Adrenal gland (tissue), 12 donors: ENCODE measurements around the gene TUFM. TPM values are rescaled to one million over a fixed set of nuclear protein-coding genes. Genes with fewer than 3 reads are reported as not detected.
A peak's percentile ranks its signal among the peaks of the same experiment; 100 is the strongest.

Experiments
- DNase-seq, 7 donors: peaks; one replicate each; pipeline ENCODE4 v3.0.0-alpha.2; 2019 to 2020
- H3K27ac ChIP-seq, 5 donors: fragments of 200-600 bp; sonication (generic) in 4 of 5; 1 replicate in 3 of 5; 2 replicates in 2 of 5; pipeline versions ENCODE4 v1.5.1 to v1.8.0; 2016 to 2020; ENCODE audit warnings: mild to moderate bottlenecking in 1 of 5
- H3K27me3 ChIP-seq: fragments of 200-600 bp; 2 replicates; pipeline ENCODE4 v1.8.0; 2021
- H3K36me3 ChIP-seq, 2 donors: fragments of 200-600 bp; replicated peaks in 1 of 2; 1 replicate in 1 of 2; 2 replicates in 1 of 2; pipeline versions ENCODE4 v1.5.1 to v1.8.0; 2018 to 2022
- H3K4me1 ChIP-seq, 2 donors: fragments of 200-600 bp; replicated peaks in 1 of 2; 1 replicate in 1 of 2; 2 replicates in 1 of 2; pipeline versions ENCODE4 v1.5.1 to v1.8.0; 2018 to 2021
- H3K4me3 ChIP-seq, 4 donors: fragments of 200-600 bp; sonication (generic) in 3 of 4; one replicate each; pipeline ENCODE4 v1.5.1; 2016 to 2018
- H3K9me3 ChIP-seq, 3 donors: fragments of 200-600 bp; sonication (generic) in 1 of 3; replicated peaks in 1 of 3; 1 replicate in 2 of 3; 2 replicates in 1 of 3; pipeline versions ENCODE4 v1.5.1 to v1.8.0; 2016 to 2021
- POLR2A ChIP-seq, 2 donors: fragments of 450-650 bp; IDR thresholded peaks; one replicate each; pipeline ENCODE4 v1.6.1; 2017; ENCODE audit warnings: antibody characterized with exemption in 2 of 2, mild to moderate bottlenecking in 2 of 2, moderate library complexity in 1 of 2
- WGBS, 4 donors: extraction: QIAGEN DNeasy Blood & Tissue Kit in 2 of 4; methylation state at CpG; one replicate each; pipeline versions ENCODE4 v1.1.5 to v1.1.7; 2013 to 2017; 5-methylcytosine and 5-hydroxymethylcytosine counted together
- intact Hi-C, 2 donors: fragments of 100-400 bp; cut with DNase I; formaldehyde crosslinking; loops; one replicate each; pipeline versions ENCODE4 v1.14.1 to v1.15.0; 2022 to 2023
- polyA plus RNA-seq, 3 donors: library from polyadenylated mRNA; stranded (reverse); fragments of 200-250 nt in 2 of 3; fragments of 350-450 nt in 1 of 3; fragmentation: Illumina TruSeq in 1 of 3; extraction: RNeasy Lipid Tissue Mini Kit (QIAGEN cat#74804) in 1 of 3; gene quantifications; one replicate each; pipeline ENCODE4 v1.2.3, GENCODE V29; 2013 to 2014
- total RNA-seq, 9 donors: library from RNA; depleted of rRNA in 4 of 9; stranded (reverse); fragments of >200 nt in 4 of 9; fragments of 120-200 nt in 1 of 9; fragmentation: NEBNext Ultra II Directional in 1 of 9; extraction: Animal tissue kit (Norgen Biotek cat#: 25700) in 1 of 9; gene quantifications; one replicate each; pipeline versions ENCODE4 v1.1.0 to v1.2.4, GENCODE V29; 2013 to 2023
- TF ChIP-seq, protein P1 (sequence below), 6 experiments: fragments of 450-650 bp in 4 of 6; fragments of 200-600 bp in 2 of 6; sonication (generic) in 1 of 6; IDR thresholded peaks; 1 replicate in 5 of 6; 2 replicates in 1 of 6; pipeline versions ENCODE4 v1.5.1 to v1.8.0; 2016 to 2021; ENCODE audit warnings: antibody characterized with exemption in 6 of 6, mild to moderate bottlenecking in 2 of 6, moderate library complexity in 1 of 6
- donor health status: healthy with polysubstance abuse.
- donor health status: Bipolar disorder and iron deficiency.
- donor health status: DM: yes; HTN: yes; CAD: no.
- donor health status: DM: no; HTN: no; CAD: no.
- donor health status: DM: no; HTN: no; CAD: no.
- donor health status: DM: yes; HTN: yes; CAD: no.

The TUFM gene
- total and polyA plus RNA-seq, 12 donors: 144 to 323 (median 195) TPM

DNA sequence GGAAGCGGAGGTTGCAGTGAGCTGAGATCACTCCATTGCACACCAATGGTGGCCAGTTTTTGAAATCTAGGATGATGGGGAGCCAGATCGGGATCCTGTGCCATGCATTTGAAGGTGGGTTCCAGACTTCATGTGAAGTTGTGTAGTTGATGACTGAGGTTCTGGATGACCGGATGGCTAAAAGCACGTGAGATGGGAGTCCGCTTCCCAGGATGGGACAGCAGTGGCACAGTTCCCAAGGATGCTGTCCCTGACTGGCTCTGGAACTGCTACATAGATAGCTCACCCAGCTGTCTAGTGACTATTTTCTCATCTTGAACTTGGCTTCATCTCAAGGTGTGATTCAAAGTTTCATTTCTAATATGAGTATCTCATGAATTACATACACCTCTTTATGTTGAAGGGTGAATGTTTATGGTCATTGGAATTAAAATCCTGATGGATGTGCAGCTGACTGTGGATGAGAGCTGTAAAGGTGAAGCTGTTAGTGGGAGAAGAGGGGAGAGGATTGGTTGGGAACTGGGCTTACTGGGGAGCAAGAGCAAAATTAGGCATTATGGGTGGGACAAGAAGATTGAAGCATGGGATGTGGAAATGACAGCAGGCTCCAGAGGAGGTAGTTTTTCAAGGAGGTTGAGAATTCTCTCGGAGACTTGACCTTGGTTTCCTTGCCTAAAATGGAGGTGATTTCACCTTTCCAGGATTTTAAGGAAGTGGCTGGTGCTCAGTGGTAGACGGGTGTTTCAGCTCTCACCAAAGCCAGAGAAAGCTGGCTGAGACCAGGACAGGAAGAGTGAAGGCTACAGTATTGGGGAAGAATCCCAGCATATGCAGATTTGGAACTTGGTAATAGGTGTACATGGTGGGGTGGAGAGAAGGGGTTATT lies 8.2 kb downstream of the TUFM start:
- H3K4me1 ChIP-seq: no peaks in the 10 kb centered on the region
- H3K27ac ChIP-seq: peak overlapping the region in 1 of 5 donors; percentile 29
- H3K4me3 ChIP-seq: no peak overlapping the region
- intact Hi-C loops: no loop called here
- DNase-seq: peak in 4 of 7 donors; percentile 54 to 73 (median 62)
- no peaks in the 10 kb centered on the region for H3K9me3 ChIP-seq
- H3K27me3 ChIP-seq: no peaks in the 10 kb centered on the region
- peaks cover 0 to 77% of the 10 kb centered on the region in 2 donors for H3K36me3 ChIP-seq
- TF ChIP-seq POLR2A (IDR thresholded peaks at IDR 0.05): no peak
- TF ChIP-seq, protein P1, sequence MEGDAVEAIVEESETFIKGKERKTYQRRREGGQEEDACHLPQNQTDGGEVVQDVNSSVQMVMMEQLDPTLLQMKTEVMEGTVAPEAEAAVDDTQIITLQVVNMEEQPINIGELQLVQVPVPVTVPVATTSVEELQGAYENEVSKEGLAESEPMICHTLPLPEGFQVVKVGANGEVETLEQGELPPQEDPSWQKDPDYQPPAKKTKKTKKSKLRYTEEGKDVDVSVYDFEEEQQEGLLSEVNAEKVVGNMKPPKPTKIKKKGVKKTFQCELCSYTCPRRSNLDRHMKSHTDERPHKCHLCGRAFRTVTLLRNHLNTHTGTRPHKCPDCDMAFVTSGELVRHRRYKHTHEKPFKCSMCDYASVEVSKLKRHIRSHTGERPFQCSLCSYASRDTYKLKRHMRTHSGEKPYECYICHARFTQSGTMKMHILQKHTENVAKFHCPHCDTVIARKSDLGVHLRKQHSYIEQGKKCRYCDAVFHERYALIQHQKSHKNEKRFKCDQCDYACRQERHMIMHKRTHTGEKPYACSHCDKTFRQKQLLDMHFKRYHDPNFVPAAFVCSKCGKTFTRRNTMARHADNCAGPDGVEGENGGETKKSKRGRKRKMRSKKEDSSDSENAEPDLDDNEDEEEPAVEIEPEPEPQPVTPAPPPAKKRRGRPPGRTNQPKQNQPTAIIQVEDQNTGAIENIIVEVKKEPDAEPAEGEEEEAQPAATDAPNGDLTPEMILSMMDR (IDR thresholded peaks at IDR 0.05): no peak
- 60 to 68% (median 65%) methylated on average over 7 of the region's 7 CpGs for WGBS, 4 donors

DNA sequence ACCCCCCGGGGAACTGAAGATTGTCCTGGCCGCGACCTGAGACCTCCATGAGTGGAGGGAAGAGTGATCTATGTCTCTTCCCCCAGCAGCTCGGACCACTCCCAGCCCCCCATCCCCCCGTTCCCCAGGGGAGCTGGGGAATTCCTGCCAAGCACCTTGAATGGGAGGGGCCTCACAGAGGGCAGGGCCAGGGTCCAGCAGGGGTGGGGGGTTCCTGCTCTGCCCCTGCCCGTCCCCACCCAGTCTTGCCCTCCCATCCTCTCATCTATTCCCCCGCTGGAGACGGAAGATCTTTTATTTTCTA lies 9.4 kb downstream of the TUFM start:
- no peak overlapping the region for H3K27ac ChIP-seq
- H3K4me3 ChIP-seq: no peak overlapping the region
- WGBS, 4 donors: 77 to 89% (median 84%) methylated on average over 7 to 8 of the region's 8 CpGs
- intact Hi-C loops: no loop called here
- no peaks in the 10 kb centered on the region for H3K4me1 ChIP-seq
- TF ChIP-seq, protein P1 (IDR thresholded peaks at IDR 0.05): no peak
- no peak for TF ChIP-seq POLR2A (IDR thresholded peaks at IDR 0.05)
- H3K9me3 ChIP-seq: no peaks in the 10 kb centered on the region
- no peaks in the 10 kb centered on the region for H3K27me3 ChIP-seq
- no peak for DNase-seq
- peaks cover 0 to 77% of the 10 kb centered on the region in 2 donors for H3K36me3 ChIP-seq

DNA sequence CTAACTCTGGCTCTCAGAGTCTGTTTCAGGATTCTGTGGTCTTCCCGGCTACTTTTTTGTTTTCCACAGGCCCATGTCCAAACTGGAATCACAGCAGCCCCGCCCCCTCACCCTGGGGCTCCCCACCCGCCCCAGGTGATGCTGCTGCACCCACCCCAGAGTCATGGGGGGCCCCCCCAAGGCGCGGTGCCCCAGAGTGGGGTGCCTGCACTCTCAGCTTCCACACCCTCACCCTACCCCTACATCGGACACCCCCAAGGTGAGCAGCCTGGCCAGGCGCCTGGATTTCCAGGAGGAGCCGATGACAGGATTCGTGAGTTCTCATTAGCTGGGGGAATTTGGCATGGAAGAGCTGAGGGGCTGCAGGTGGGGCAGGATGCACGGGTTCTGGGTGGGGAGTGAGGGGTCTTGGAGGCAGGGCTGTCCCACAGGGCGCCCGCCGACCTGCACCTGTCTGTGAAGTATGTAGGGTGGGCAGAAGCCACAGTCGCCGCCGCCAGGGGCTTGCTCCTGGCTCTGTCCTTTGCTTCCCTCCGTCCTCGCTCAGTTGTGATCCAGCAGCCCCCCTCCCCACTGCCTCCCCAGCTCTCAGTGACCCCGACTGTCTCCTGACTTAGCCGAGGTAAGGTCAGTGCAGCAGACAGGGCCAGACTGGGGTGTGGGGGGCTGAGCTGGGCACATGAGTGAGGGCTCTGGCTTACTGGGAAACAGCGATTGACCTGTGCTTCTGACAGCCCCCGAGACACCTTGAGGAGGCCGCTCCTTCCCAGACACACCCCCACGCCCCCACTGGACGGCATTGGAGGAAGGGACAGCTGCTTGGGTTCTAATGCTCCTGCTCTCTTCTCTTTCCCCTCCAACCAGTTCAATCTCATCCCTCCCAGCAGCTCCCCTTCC lies 10.0 kb downstream of the TUFM start:
- H3K9me3 ChIP-seq: no peaks in the 10 kb centered on the region
- DNase-seq: no peak
- H3K4me3 ChIP-seq: no peak overlapping the region
- no peaks in the 10 kb centered on the region for H3K27me3 ChIP-seq
- no peak overlapping the region for H3K27ac ChIP-seq
- H3K36me3 ChIP-seq: peaks cover 0 to 77% of the 10 kb centered on the region in 2 donors
- intact Hi-C loops: no loop called here
- TF ChIP-seq POLR2A (IDR thresholded peaks at IDR 0.05): no peak
- TF ChIP-seq, protein P1 (IDR thresholded peaks at IDR 0.05): no peak
- H3K4me1 ChIP-seq: no peaks in the 10 kb centered on the region
- 87 to 93% (median 90%) methylated on average over 14 to 25 of the region's 25 CpGs for WGBS, 4 donors
